ENCODE measurements around the gene CD63.

DNA sequence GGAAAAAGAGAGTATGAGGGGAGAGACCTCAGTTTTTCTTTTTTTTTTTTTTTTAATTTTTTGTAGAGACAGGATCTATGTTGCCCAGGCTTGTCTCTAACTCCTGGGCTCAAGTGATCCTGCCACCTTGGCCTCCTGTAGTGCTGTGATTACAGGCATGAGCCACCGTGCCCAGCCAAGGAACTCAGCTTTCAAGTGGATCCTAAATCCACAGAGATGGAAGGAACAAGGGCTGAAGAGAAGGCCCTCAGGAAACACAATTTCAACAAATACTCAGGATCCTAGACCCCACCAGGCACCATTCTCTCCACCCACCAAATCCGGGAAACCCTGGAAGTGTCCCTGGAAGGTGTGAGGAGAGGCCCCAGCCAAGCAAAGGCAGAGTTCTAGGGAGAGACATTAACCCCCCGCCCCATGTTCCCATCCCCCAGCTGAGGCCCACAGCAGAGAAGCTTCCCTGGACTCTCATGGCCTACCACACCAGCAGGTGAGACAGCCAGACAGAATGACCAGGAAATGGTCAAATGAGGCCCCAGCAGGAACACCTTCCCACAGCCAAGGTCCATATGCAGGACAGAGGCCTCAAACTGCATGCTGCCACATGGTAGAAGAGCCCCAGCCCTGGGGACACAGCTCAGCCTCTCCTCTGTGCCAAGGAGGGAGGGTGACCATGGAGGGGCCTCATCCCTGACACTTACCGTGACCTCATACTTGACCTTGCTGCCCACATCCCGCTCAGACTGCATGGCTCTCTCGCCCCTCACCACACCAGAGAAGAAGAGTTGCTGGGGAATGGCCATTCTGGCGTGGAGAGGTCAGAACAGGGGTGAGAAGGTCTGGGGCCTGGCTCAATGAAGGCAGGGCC, 35.3 kb downstream of the CD63 start:
- no peak for TF ChIP-seq RAD21 (conservative IDR thresholded peaks at IDR 0.05)
- TF ChIP-seq, protein P1, sequence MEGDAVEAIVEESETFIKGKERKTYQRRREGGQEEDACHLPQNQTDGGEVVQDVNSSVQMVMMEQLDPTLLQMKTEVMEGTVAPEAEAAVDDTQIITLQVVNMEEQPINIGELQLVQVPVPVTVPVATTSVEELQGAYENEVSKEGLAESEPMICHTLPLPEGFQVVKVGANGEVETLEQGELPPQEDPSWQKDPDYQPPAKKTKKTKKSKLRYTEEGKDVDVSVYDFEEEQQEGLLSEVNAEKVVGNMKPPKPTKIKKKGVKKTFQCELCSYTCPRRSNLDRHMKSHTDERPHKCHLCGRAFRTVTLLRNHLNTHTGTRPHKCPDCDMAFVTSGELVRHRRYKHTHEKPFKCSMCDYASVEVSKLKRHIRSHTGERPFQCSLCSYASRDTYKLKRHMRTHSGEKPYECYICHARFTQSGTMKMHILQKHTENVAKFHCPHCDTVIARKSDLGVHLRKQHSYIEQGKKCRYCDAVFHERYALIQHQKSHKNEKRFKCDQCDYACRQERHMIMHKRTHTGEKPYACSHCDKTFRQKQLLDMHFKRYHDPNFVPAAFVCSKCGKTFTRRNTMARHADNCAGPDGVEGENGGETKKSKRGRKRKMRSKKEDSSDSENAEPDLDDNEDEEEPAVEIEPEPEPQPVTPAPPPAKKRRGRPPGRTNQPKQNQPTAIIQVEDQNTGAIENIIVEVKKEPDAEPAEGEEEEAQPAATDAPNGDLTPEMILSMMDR (IDR thresholded peaks at IDR 0.05; ENCODE audit: poor library complexity, severe bottlenecking), result no peak
